Esophagus (tissue), 2 donors: ENCODE measurements around the gene MT1HL1. TPM values are rescaled to one million over a fixed set of nuclear protein-coding genes. Genes with fewer than 3 reads are reported as not detected.

ENCODE experiments used
- H3K27ac ChIP-seq, 2 donors: one replicate each; pipeline ENCODE4 v1.5.1; 2013; ENCODE audit warnings: low read depth in 2 of 2, mild to moderate bottlenecking in 2 of 2, inconsistent platforms in 1 of 2, low read length in 1 of 2, moderate library complexity in 1 of 2
- H3K27me3 ChIP-seq, 2 donors: one replicate each; pipeline ENCODE4 v1.6.1; 2013; ENCODE audit warnings: low read length in 2 of 2, control low read depth in 1 of 2, mild to moderate bottlenecking in 1 of 2; ENCODE audit not compliant: insufficient read depth in 2 of 2, control insufficient read depth in 1 of 2
- H3K36me3 ChIP-seq, 2 donors: one replicate each; pipeline ENCODE4 v1.6.1; 2013; ENCODE audit warnings: low read length in 1 of 2; ENCODE audit not compliant: control insufficient read depth in 2 of 2, insufficient read depth in 2 of 2
- H3K4me1 ChIP-seq, 2 donors: one replicate each; pipeline ENCODE4 v1.6.1; 2013; ENCODE audit warnings: low read length in 1 of 2; ENCODE audit not compliant: control insufficient read depth in 2 of 2, insufficient read depth in 2 of 2
- H3K4me3 ChIP-seq, 2 donors: one replicate each; pipeline ENCODE4 v1.5.1; 2013; ENCODE audit warnings: low read length in 2 of 2, mild to moderate bottlenecking in 2 of 2, low read depth in 1 of 2, moderate library complexity in 1 of 2
- H3K9me3 ChIP-seq, 2 donors: one replicate each; pipeline ENCODE4 v1.6.1; 2013; ENCODE audit warnings: mild to moderate bottlenecking in 2 of 2, low read depth in 1 of 2, low read length in 1 of 2, moderate library complexity in 1 of 2; ENCODE audit not compliant: control insufficient read depth in 2 of 2, insufficient read depth in 1 of 2
- WGBS, 2 donors: extraction: QIAGEN DNeasy Blood & Tissue Kit; methylation state at CpG; one replicate each; pipeline ENCODE4 v1.1.7; 2013; 5-methylcytosine and 5-hydroxymethylcytosine counted together
- polyA plus RNA-seq, 2 donors: library from polyadenylated mRNA; stranded (reverse); fragments of 200-250 nt; gene quantifications; one replicate each; pipeline ENCODE4 v1.2.3, GENCODE V29; 2013
- donor health status: healthy with polysubstance abuse.
- donor health status: Bipolar disorder and iron deficiency.

Gene MT1HL1
- polyA plus RNA-seq, 2 donors: not detected

GRCh38 chr1:236959112-236959511 is 45.1 kb downstream of the MT1HL1 start:
- 97% methylated on average over 2 of the region's 2 CpGs for WGBS, 2 donors
- H3K27me3 ChIP-seq: no peaks in the 10 kb centered on the region
- H3K27ac ChIP-seq: no peak overlapping the region
- H3K4me1 ChIP-seq: no peaks in the 10 kb centered on the region
- H3K36me3 ChIP-seq: no peaks in the 10 kb centered on the region
- H3K9me3 ChIP-seq: peaks cover 0 to 6% of the 10 kb centered on the region in 2 donors
- no peak overlapping the region for H3K4me3 ChIP-seq

GRCh38 chr1:236957235-236957634 is 47.0 kb downstream of the MT1HL1 start:
- no peaks in the 10 kb centered on the region for H3K27me3 ChIP-seq
- H3K4me3 ChIP-seq: no peak overlapping the region
- 55 to 72% methylated on average over 5 of the region's 5 CpGs for WGBS, 2 donors
- H3K9me3 ChIP-seq: peaks cover 0 to 6% of the 10 kb centered on the region in 2 donors
- no peaks in the 10 kb centered on the region for H3K36me3 ChIP-seq
- no peaks in the 10 kb centered on the region for H3K4me1 ChIP-seq
- no peak overlapping the region for H3K27ac ChIP-seq

Other genes starting within 250 kb of the MT1HL1 start
- gene MTR, start 209.1 kb downstream of the MT1HL1 start, polyA plus RNA-seq: 1 to 10 TPM; 2.4 to 3.6 TPM
- gene RYR2, start 37.7 kb upstream of the MT1HL1 start, polyA plus RNA-seq: 1 to 10 TPM in 1 of 2 donors, under 1 TPM in 1; 0.35 to 1.2 TPM